Stimulated activated CD4-positive, alpha-beta T cell treated with anti-CD3 and anti-CD28 coated beads, Interleukin-4, amount 100 ng/mL, for 4 hours (primary cell): ENCODE results near the gene GMPPA.

Experiments
- DNase-seq, 2 experiments: peaks; one replicate each; pipeline ENCODE4 v3.0.0-alpha.2; 2020

GMPPA gene

GRCh38 chr2:219522111-219523030, 23.7 kb downstream of the GMPPA start:
- DNase-seq = no peak

DNA sequence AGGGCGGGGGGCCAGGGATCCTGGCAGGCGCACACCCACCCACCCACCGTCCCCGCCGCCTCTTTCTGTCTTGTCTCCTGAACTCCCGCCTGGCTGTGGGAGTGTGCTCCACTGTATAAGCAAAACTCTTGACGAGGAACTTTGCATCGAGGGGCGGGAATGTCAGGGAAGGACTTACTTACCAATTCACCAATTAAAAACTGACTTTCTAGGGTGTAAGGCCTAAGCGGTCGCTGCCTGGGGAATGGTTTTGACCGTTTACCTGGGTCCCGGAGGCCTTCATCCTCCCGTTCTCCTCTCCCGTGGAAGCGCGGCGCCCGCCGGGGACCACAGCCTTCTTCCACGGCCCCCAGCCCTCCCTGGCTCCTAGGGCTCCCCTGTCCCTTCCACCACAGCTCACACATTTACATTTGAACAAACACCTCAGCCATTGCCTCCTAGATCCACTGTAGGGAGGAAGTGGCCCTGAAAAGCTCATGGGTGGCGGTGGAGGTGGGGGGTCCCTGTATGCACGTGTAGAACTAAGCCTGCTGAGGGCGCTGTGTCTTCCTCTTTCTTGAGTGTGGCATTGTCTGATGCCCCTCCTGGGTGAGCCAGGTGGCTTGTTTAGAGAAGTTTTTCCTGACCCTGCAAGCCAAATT, 24.5 kb downstream of the GMPPA start:
- DNase-seq = no peak

DNA sequence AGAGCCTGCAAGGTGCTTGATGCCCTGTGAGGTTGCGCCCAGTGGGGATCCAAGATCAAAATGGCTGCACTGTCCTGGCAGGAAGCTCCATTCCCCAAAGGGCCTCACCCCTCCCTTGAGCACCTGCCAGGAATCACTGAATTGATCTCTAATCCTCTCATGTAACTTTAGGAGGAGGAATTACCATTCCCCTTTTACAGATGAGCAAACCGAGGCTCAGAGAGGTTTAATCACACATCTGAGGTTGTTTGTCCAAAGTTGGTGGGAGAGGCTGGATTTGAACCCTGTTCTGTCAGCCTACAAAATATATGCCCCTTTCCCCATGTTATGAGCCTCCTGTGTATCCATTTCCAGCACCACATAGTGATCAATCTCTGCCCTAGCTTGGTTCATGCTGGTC, 26.1 kb downstream of the GMPPA start:
- DNase-seq = no peak

DNA sequence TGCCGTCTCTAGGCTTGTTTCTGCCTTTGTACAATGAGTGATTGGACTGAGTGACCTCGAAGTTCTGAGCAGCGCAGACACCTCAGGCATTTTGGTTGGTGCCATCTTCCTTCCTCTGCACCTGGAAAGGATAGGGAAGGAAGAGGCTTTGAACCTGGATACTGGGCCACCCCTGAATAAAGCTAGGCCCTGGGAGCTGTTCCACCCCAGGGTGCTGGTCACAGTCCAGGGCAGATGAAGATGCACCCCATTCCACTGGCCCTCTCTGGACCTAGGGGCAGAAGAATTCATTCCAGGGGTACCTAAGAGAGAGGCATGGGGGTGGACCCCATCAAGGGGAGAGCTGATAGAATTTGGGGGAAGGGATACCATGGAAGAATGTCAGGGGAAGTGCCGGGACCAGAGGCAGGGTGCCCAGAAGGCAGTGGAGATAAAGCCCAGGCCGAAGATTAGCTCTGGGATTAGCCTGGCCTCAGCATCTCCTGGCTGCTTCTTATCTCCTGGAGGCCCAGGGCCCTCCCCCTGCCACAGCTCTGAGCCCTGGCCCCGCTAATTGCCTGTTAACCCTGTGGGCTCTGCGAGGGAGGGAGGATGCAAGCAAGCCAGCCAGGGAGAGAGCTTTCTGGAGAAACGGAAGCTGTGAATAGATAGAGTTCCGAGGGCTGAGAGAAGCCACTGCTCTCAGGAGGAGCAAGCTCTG, 27.0 kb downstream of the GMPPA start:
- no peak for DNase-seq

DNA sequence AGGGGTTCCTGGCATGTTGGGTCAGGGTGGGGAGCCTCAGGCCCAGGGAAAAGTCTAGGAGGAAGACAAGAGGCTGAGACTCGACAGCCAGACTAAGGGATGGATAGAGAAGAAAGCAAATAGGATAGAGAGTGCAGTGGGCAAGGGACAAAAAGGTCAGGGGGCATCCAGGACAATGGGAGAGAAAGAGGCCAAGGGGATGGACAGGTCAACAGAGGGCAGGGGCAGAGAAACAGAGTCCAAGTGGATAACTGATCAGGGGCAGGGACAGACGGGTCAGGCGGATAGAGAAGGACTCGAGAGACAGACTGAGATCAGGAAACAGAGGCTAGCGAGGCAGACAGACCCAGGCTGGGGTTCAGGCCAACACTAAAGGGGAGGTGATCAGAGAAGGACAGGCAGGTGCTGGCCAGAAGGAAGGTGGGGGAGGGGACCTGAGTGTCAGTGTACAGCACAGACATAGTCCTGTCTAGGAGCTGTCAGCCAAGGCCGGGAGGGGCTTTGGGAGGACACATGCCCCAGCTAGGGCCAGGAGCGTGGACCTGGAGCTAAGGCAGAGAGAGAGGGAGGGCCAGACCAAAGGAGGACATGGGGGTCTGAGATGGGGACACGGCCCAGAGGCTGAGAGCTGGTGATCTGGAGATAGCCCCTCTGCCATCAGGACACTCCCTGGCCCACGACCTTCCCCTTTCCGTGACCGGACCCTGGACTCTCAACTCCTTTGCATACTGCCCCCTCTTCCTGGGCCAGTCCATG, 27.8 kb downstream of the GMPPA start:
- DNase-seq = no peak

- no peak for DNase-seq
Measured at GRCh38 chr2:219527076-219527394, 28.3 kb downstream of the GMPPA start.

DNA sequence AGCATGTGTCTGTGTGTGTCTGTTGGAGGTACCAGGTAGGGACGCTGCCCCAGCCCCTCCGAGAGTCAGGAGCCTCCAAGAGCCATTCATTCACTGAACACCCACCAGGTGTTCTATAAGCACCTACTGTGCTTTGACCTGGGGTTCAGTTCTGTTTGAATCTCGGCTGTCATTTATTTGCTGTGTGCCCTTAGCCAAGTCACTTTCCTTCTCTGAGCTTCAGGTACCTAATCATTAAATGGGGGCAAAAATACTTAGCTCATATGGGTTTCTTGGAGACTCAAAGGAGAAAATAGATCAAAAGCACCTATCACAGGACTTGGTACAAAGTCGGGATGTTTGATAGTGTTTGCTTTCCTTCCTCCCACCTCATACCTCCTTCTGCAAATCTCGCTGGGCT, 28.8 kb downstream of the GMPPA start:
- no peak for DNase-seq

DNA sequence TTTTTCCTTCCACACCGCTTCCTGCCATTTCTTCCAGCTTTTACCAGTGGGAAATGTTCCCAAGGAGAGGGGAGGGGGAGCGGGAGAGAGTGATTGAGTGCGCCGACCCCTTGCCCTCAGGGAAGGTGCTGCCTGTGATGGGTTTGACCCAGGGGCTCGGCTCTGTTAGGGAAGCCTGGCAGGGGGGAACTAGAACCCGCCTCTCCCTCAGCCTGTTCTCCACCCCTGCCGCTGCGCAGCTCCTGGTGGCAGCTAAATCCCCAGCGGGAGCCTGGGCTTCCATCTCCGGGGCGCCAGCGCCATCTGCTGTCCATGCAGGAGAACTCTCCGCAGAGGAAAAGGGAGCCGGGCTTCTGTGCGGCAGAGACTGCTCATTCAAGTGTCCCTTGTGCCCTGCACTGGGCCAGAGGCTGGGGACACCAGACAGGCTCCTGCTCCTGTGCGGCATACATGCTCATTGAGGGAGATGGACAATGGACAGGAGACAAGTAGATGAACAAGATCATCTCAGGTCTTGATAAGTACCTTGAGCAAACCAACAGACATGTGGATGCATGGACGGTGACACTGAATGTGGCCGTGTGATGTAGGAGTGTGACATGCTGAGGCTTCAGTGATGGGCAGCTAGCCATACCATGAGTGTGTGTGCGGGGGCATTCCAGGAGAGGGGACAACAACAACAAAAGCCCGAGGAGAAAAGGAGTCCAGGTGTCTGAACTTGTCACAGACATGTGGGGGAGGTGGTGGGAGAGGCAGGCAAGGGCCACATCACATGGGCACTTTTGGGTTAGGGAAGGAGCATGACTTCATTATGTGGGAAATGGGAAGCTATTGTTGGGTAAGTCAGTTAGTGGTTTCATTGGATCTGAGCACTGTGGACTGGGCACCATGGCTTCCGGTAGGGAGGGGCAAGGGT, 31.6 kb downstream of the GMPPA start:
- DNase-seq = peak; percentile 80 to 88

DNA sequence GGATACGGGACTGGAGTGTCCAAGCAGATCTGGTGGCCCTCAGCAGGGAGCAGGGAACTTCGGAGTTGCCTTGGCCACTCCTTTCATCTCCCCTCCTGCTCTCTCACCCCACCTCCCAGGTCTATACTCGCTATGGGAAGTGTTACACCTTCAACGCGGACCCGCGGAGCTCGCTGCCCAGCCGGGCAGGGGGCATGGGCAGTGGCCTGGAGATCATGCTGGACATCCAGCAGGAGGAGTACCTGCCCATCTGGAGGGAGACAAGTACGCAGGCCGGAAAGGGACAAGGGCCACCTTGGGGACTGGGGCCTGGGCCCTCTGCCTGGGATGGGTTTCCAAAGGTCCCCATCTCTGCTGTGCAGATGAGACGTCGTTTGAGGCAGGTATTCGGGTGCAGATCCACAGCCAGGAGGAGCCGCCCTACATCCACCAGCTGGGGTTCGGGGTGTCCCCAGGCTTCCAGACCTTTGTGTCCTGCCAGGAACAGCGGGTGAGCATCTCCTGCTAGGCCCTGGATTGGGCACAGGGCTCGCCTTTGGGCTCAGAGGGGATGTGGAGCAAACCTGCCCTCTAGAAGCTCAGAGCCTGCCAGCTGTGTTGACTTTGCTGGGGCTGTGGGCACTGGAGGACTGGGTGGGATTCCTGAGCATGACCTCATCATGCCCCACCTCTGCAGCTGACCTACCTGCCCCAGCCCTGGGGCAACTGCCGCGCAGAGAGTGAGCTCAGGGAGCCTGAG, 33.1 kb downstream of the GMPPA start:
- no peak for DNase-seq

DNA sequence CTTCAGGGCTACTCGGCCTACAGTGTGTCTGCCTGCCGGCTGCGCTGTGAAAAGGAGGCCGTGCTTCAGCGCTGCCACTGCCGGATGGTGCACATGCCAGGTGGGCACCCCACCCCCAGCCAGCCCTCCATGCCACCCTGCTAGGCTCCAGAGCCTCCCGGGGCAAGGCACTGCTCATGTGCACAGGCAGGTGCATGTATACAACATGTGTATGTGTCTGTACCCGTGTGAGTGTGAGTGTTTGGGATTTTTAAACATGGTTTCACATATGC, 33.6 kb downstream of the GMPPA start:
- no peak for DNase-seq

- no peak for DNase-seq
Measured at GRCh38 chr2:219533930-219534661, 35.4 kb downstream of the GMPPA start.

DNA sequence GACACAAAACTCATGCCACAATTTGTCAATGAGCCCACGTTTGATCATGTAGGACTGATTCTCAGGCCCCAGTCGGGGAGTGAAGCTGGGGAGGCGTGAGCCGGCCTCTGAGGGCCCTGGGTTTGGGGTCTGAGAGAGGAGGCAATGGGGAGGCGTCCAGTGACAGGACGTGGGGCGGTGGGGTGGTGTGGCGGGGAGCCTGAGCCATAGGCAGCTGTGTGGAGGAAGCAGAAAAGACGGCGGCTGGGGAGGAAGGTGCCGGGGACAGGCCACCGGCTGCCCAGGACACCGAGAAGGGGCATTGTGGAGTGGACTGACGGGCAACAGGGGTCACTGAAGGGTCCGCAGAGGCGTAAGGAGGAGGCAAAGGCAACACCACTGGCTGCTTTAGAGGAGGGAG, 37.7 kb downstream of the GMPPA start:
- no peak for DNase-seq

GRCh38 chr2:219536967-219537366, 38.3 kb downstream of the GMPPA start:
- DNase-seq = no peak

GRCh38 chr2:219537657-219538488, 39.2 kb downstream of the GMPPA start:
- DNase-seq = no peak

DNA sequence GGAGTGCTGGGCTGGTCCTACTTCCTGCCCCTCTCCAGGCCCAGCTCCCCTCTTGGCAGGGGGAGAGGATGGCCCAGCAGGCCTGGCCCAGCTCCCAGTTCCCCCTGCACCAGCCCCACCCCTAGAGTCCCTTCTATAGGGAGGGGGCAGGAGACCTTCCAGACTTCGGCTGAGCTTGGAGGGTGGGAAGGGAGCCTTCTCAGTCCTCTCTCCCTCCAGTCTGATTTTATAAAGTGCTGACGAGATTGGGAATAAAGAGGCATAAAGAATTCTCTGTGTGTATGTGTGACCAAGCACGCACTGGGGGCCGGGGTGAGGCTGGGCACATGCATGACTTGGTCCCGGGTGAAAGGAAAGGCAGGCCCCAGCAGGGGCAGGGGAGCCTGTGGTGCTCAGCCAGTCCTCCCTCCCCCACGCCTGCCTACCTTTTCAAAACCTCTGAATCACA, 39.8 kb downstream of the GMPPA start:
- no peak for DNase-seq

- no peak for DNase-seq
Measured at GRCh38 chr2:219538956-219539788, 40.5 kb downstream of the GMPPA start.

DNA sequence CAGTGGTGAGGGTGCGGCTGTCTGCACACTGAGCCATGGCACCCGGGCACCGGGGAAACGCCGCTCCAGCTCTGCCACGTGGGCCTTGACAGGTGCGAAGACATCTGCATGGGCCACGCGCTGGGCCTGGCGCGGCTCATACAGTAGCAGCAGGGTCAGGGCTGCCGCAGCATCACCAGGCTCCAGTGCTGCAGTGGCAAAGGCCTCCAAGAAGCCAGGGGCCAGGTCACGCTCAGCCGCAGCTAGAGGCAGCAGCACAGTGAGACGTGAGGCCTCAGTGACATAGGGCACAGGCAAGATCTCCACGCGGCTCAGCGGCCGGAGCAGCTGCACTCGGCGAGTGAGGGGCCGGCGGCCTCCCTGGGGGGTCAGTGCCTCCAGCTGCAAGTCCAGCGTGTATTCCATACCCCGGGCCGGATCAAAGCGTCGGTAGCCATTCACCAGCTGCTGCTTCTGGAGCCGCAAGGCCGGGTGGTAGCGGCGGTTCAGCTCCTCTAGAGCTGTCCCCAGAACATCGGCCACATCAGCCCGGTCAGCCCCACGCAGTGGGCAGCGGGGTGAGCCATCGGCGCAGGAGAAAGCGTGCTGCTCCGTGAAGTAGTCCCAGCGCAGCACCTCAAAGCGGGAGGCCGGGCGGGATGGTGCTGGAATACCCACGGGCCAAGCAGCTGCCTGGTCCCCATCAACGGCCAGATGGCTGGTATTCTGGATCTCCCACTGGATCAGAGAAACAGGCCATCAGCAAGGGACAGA, 41.4 kb downstream of the GMPPA start:
- no peak for DNase-seq
